Raji (cell line): Measurements from ENCODE around the gene TOR1A.

Experiments
- POLR2A ChIP-seq: IDR thresholded peaks from 2 replicates; pipeline ENCODE4 v1.6.1; 2011; ENCODE audit warnings: low read depth, low read length, control low read depth; ENCODE audit not compliant: insufficient read depth

Gene TOR1A

DNA sequence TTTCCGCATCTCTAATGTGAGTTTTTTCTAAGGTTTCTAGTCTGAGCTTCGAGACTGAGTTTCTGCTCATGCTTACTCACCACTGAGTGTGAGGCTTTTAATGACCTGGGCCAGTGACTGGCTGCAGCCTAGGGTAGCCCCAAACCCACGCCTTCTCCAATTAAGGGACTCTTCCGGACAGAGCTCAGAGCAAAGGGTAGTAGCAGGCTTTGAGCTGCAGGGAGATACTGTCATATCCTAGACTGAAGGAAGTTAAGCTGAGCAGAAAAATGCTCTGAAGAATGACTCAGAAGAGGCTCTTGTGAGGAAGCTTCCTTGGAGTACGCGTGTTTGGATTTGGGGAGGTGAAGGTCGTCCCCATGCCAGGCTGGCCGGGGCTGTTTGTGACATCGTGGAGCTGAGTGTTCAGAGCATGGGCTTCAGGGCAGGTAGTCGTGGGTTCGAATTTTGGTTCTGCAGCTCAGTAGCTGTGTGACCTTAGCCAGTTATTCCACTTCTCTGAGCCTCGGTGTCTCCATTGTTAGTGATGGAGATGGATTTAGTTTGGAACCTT, 14.8 kb upstream of the TOR1A start:
- TF ChIP-seq POLR2A = no peak

GRCh38 chr9:129836311-129837007, 12.5 kb upstream of the TOR1A start:
- no peak for TF ChIP-seq POLR2A

GRCh38 chr9:129835860-129836223, 11.9 kb upstream of the TOR1A start:
- no peak for TF ChIP-seq POLR2A

DNA sequence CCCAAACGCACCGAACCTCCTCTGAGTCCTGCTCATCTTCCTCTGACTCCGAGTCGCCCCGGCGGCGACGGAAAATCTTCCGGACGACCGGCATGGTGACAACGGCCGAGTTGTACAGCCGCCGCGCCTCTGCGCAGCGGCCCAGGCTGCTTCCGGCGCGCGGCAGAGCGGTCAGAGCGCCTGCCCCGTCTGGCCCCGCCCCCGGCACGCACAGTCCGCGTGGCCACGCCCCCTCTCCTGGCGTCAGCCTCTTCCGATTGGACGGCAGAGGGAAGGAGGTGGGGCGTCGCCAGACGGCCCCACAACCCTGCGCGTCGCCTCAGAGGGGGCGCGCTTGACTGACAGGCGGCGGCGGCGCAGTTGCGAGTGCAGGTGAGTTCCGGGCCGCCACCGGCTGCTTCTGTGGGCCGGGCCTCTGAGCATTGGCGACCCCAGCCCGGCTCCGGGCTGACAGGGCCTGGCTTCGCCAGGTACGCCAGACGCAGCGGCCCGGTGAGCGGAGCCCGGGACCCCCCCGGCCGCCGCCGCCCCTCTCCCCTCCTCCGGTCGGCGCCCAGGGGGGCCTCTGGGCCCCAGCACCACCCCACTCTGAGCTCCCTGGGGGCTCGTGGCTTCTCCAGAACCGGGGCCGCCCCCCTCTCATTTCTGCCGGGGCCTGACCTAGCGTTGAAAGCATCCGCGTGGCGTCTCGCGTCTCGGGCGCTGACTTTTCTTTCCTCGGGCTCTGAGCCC, 11.4 kb upstream of the TOR1A start, which contains the start of the genes C9orf78 and USP20:
Gene C9orf78, minus strand, starts transcription at position 148 of the 732 bp plus-strand sequence. Its CDS starts 54 bp downstream, at position 94.
Gene USP20, plus strand, starts transcription at position 331 of the 732 bp plus-strand sequence. CDS start 17,098 bp downstream, outside the sequence.
- peak; percentile 92 for TF ChIP-seq POLR2A

GRCh38 chr9:129834489-129835127, 10.7 kb upstream of the TOR1A start:
- TF ChIP-seq POLR2A = no peak

- TF ChIP-seq POLR2A = no peak
Observed at GRCh38 chr9:129832982-129833381, 9.0 kb upstream of the TOR1A start.

DNA sequence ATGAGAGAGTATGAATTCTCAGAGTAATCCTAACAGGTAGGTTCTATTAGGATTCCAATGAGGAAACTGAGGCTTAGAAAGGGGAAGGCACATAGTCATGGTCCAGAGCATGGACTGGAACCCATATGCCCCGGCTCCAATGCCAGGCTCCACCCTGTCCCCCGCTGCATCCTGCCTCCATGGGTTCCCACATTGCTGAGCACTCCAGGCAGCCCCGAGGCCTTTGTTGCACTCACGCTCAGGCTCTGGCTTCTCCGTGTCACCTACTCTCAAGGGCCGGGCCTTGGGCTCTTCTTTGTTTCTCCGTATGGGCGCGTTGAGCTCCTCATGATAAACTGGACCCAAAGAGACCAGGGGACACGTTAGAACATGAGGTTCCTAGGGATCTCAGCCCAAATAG, 5.0 kb upstream of the TOR1A start:
- TF ChIP-seq POLR2A = no peak

GRCh38 chr9:129828051-129828450, 4.1 kb upstream of the TOR1A start:
- TF ChIP-seq POLR2A = no peak

DNA sequence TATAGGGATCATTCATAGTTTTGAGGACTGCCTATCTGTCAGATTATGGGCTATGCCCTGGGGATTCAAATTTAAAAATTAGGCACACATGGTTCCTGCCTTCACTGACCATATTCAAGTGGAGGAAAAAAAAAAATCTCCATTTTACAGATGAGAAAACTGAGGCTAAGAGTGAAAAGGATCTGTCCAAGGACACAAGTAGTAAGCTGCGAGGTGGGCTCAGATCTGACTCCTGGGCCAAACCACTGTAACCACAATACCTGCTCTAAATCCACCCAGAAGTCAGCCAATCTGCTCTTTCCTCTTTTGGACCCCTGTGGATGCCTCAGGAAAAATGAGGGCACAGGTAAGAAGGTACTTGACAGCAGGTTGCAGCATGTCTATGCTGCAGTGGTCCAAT, 2.8 kb upstream of the TOR1A start:
- no peak for TF ChIP-seq POLR2A

GRCh38 chr9:129826344-129826743, 2.4 kb upstream of the TOR1A start:
- TF ChIP-seq POLR2A = no peak

- TF ChIP-seq POLR2A = no peak
Observed at GRCh38 chr9:129823542-129823934, 398 bp downstream of the TOR1A start.

DNA sequence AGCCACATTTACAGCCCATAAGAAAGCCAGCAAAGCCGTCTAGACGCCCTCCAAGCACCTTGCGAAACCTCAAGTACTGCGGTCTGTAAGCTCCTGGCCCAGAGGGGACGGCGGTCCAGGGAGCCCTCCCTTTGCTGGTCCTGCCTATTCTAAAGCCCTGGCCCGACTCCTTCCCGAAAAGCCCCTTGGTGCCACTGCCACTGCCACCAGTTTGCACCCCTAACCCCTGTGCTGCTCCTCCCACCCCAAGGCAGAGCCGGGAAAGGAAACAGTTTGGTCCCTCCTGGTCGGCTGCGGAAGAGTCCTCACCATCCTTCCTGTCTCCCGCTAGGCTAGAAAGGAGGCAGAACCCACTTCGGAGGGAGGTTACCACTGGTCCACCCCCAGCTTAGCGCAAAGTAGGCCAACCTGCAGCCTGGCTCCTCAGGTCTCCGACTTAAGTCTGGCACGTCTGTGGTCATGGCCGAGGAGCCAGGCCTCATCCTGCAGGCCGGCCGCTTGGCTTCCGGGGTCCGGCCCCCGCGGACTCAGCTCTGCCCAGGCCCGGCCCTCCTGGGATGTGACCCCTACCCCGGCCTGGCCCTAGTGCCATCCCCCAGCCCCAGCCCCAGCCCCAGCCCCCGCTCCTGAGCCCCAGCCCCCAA, 916 bp downstream of the TOR1A start:
- TF ChIP-seq POLR2A = peak; percentile 31; the same call in 1 of the 2 replicates

GRCh38 chr9:129816501-129817435, 7.2 kb downstream of the TOR1A start:
- TF ChIP-seq POLR2A = no peak

- TF ChIP-seq POLR2A = no peak
Observed at GRCh38 chr9:129815278-129815677, 8.7 kb downstream of the TOR1A start.
